Osteocyte (in vitro differentiated cells): ENCODE measurements around the gene M6PR. TPM values are rescaled to one million over a fixed set of nuclear protein-coding genes. Genes with fewer than 3 reads are reported as not detected.
"Not testable (repeated sequence)": the region's sequence is repeated elsewhere in the genome, so short reads cannot be mapped to it uniquely, and the experiment has no call there.

ENCODE experiments used
- DNase-seq: peaks from one replicate; pipeline ENCODE4 v3.0.0; 2021; ENCODE audit warnings: mixed read lengths; ENCODE audit not compliant: unreplicated experiment; ENCODE audit errors: extremely low spot score
- H3K27ac Mint-ChIP-seq: one replicate; pipeline ENCODE4 v1.8.0; 2021; ENCODE audit warnings: mild to moderate bottlenecking, mixed read lengths; ENCODE audit not compliant: unreplicated experiment
- H3K27me3 Mint-ChIP-seq: one replicate; pipeline ENCODE4 v1.8.0; 2021; ENCODE audit warnings: mixed read lengths; ENCODE audit not compliant: unreplicated experiment
- H3K36me3 Mint-ChIP-seq: one replicate; pipeline ENCODE4 v1.8.0; 2021; ENCODE audit warnings: mixed read lengths; ENCODE audit not compliant: unreplicated experiment
- H3K4me1 Mint-ChIP-seq: one replicate; pipeline ENCODE4 v1.8.0; 2021; ENCODE audit warnings: mixed read lengths; ENCODE audit not compliant: unreplicated experiment
- H3K4me3 Mint-ChIP-seq: one replicate; pipeline ENCODE4 v1.8.0; 2021; ENCODE audit warnings: mild to moderate bottlenecking, moderate library complexity, mixed read lengths; ENCODE audit not compliant: unreplicated experiment
- H3K9me3 Mint-ChIP-seq: one replicate; pipeline ENCODE4 v1.8.0; 2021; ENCODE audit warnings: mixed read lengths; ENCODE audit not compliant: unreplicated experiment
- total RNA-seq: library from RNA; stranded (reverse); gene quantifications from 2 replicates; pipeline ENCODE4 v1.2.1, GENCODE V29; 2021
- TF ChIP-seq, protein P1 (sequence below): fragments of 200-600 bp; sonication (generic); IDR thresholded peaks from 2 replicates; pipeline ENCODE4 v1.5.0; 2021; ENCODE audit warnings: antibody characterized with exemption, mild to moderate bottlenecking, moderate library complexity

M6PR gene
- total RNA-seq, 1 donor from 2014 or later = 126 TPM

DNA sequence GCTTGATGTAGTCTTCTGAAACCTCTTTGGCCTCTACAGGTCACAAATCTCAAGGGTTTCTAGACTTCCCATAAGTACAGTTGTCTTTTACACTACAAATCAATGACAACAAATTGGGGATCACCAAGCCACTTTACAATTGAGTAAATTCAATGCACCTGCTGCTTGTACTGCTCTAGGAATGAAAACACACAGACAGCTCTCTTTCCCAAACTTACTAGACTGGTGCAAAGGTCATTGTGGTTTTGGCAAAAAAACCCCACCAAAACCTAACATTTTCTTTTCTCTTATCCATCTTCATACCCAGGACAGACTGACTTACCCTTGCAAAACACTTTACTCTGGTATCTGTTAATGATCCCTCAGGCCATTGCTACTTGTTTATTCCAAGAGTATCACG, 2.7 kb downstream of the M6PR start:
- peaks cover 21% of the 10 kb centered on the region for H3K36me3 Mint-ChIP-seq
- H3K4me1 Mint-ChIP-seq = peaks cover 28% of the 10 kb centered on the region
- no peak overlapping the region for H3K27ac Mint-ChIP-seq
- H3K9me3 Mint-ChIP-seq = no peaks in the 10 kb centered on the region
- H3K27me3 Mint-ChIP-seq = no peaks in the 10 kb centered on the region
- TF ChIP-seq, protein P1, sequence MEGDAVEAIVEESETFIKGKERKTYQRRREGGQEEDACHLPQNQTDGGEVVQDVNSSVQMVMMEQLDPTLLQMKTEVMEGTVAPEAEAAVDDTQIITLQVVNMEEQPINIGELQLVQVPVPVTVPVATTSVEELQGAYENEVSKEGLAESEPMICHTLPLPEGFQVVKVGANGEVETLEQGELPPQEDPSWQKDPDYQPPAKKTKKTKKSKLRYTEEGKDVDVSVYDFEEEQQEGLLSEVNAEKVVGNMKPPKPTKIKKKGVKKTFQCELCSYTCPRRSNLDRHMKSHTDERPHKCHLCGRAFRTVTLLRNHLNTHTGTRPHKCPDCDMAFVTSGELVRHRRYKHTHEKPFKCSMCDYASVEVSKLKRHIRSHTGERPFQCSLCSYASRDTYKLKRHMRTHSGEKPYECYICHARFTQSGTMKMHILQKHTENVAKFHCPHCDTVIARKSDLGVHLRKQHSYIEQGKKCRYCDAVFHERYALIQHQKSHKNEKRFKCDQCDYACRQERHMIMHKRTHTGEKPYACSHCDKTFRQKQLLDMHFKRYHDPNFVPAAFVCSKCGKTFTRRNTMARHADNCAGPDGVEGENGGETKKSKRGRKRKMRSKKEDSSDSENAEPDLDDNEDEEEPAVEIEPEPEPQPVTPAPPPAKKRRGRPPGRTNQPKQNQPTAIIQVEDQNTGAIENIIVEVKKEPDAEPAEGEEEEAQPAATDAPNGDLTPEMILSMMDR = no peak
- H3K4me3 Mint-ChIP-seq = no peak overlapping the region
- DNase-seq = no peak

DNA sequence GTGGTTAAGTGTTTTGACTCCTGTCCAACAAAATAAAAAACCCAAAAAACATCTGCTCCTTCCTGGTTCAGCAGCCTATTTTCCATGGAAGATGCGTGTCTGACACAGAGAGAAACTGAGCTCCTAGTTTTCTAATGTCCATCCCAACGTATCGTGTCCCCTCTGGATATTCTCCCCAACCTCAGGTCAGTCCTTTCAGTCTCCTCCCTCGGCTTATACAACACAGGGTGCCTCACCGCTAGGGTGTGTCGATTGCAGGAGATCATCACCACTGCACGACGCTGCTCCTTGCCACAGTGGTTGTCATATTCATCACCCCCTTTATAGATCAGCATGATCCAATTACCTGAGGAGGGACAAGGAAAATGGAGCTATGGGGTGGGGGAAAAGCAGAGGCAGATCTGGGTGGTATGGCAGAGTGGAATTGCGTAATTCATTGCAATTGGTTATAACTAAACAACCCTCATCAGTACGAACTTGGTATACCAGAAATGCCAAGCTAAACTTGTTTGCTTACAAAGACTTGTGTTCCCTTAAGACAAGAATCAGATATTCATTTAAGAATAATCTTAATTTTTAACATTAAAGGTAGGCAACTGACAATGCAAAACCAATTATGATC, 5.8 kb downstream of the M6PR start:
- H3K27ac Mint-ChIP-seq = no peak overlapping the region
- TF ChIP-seq, protein P1 = no peak
- DNase-seq = no peak
- H3K9me3 Mint-ChIP-seq = no peaks in the 10 kb centered on the region
- peaks cover 28% of the 10 kb centered on the region for H3K36me3 Mint-ChIP-seq
- peaks cover 16% of the 10 kb centered on the region for H3K4me1 Mint-ChIP-seq
- H3K27me3 Mint-ChIP-seq = no peaks in the 10 kb centered on the region
- H3K4me3 Mint-ChIP-seq = no peak overlapping the region

DNA sequence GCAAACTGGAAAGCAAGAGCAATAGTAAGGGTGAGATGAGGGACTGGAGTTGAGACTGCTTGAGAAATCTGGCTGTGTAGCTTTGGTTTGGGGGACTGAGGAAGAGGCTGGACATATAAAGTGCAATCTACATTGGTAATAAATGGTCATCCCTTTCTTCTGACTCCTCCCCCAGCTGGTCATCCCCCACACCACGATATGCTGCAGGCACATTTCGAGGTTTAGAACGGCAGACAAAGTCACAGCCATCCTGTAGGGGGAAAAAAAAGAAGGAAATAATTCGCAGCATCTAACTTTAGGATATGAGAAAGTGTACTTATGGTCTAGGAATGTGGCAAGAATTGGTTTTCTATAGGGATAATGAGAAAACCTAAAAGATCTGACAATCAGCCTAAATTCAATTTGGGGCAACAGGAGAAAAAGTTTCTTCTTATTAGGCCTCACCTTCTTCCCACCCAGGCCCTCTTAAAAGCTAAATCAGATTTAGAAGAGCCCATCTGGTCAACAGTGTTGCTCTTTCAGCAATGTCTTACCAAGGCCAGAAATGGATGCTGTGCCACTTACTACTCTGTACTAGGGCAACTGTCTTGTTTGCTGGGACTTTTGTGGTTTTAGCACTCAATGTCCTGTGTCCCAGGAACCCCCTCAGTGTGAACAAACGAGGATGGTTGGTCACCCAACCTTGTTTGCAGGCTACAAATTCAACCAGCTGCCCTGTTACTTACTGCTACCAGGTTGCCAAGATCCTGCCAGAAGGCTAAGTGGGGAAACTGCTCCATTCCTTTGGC, 7.6 kb downstream of the M6PR start:
- Mint-ChIP-seq H3K36me3 (peaks cover 35% of the 10 kb centered on the region), H3K9me3 (no peaks in the 10 kb centered on the region), H3K4me3 (no peak overlapping the region), H3K4me1 (peaks cover 2% of the 10 kb centered on the region), H3K27ac (no peak overlapping the region), H3K27me3 (no peaks in the 10 kb centered on the region)
- DNase-seq = no peak
- TF ChIP-seq, protein P1 = no peak

DNA sequence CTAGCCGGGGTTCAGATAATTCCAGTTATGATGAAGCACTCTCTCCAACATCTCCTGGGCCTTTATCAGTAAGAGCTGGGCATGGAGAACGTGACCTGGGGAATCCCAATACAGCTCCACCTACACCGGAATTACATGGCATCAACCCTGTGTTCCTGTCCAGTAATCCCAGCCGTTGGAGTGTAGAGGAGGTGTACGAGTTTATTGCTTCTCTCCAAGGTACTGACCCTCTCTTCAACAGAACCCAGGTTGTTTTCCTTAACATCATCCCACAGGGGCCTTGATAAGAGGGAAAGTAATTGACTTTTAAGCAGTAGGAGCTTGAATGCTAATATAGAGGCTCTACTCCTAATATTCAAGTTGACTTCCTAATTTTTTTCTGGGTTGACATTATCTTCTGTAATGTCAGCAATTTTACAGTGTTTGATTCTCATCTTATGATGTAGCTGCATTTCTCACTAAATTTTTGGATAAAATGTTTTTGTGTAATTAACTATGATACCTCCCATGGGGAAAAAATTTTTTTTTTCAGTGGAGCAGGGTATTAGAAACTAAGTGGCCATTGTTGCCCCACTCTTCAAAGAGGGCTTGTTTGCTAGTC, 11.5 kb downstream of the M6PR start:
- H3K27me3 Mint-ChIP-seq, H3K27ac Mint-ChIP-seq: not testable (repeated sequence)
- peaks cover 46% of the 10 kb centered on the region for H3K36me3 Mint-ChIP-seq

DNA sequence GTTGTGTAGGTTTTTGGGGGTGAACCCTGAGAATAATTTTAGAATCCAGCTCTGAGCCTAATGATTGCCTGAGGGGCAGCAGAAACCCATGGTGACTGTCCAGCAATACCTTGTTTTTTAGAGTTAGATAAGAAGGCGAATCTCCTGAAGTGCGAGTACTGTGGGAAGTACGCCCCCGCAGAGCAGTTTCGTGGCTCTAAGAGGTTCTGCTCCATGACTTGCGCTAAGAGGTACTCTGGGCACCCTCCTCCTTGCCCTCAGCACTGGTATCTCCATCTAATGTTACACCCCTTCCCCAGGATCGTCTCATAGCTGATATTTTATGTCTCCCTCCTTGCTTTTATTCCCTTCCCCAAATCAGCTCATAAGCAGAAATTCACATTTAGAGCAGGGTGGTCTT, 12.7 kb downstream of the M6PR start:
- Mint-ChIP-seq H3K4me1 (no peaks in the 10 kb centered on the region), H3K27me3 (no peaks in the 10 kb centered on the region), H3K9me3 (no peaks in the 10 kb centered on the region), H3K36me3 (peaks cover 39% of the 10 kb centered on the region), H3K27ac (no peak overlapping the region), H3K4me3 (no peak overlapping the region)
- TF ChIP-seq, protein P1 = no peak
- no peak for DNase-seq

More for the DNA sequence above, 11.5 kb downstream of the M6PR start:
- H3K4me3 Mint-ChIP-seq, H3K9me3 Mint-ChIP-seq, DNase-seq, H3K4me1 Mint-ChIP-seq: not testable (repeated sequence)

DNA sequence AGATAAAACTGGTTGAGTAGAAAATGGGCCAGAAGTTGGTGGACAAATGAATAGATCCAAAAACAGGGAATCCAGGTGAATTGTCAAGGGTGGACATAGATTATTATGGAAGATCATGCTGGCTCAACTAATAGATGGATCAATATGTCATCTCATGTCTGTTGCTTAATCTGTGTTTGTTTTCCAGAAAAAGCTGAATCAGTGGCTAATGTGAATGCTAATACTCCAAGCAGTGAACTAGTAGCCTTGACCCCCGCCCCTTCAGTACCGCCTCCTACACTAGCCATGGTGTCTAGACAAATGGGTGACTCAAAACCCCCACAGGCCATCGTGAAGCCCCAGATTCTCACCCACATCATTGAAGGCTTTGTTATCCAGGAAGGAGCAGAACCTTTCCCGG, 15.4 kb downstream of the M6PR start:
- not testable (repeated sequence) for H3K4me1 Mint-ChIP-seq

DNA sequence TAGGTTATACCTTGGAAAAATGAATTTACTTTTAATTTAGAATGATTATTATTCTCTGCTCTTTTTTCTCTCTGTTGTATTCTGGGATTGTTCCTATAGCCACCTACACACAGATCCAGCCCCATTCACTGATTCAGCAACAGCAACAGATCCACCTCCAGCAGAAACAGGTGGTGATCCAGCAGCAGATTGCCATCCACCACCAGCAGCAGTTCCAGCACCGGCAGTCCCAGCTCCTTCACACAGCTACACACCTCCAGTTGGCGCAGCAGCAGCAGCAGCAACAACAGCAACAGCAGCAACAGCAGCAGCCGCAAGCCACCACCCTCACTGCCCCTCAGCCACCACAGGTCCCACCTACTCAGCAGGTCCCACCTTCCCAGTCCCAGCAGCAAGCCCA, 17.0 kb downstream of the M6PR start:
- H3K4me3 Mint-ChIP-seq, H3K9me3 Mint-ChIP-seq, H3K27me3 Mint-ChIP-seq, H3K4me1 Mint-ChIP-seq, H3K27ac Mint-ChIP-seq, DNase-seq: not testable (repeated sequence)
- peaks cover 36% of the 10 kb centered on the region for H3K36me3 Mint-ChIP-seq

More for the DNA sequence above, 15.4 kb downstream of the M6PR start:
- not testable (repeated sequence) for H3K9me3 Mint-ChIP-seq, DNase-seq, H3K27me3 Mint-ChIP-seq, H3K4me3 Mint-ChIP-seq, H3K27ac Mint-ChIP-seq
- H3K36me3 Mint-ChIP-seq = peaks cover 39% of the 10 kb centered on the region

DNA sequence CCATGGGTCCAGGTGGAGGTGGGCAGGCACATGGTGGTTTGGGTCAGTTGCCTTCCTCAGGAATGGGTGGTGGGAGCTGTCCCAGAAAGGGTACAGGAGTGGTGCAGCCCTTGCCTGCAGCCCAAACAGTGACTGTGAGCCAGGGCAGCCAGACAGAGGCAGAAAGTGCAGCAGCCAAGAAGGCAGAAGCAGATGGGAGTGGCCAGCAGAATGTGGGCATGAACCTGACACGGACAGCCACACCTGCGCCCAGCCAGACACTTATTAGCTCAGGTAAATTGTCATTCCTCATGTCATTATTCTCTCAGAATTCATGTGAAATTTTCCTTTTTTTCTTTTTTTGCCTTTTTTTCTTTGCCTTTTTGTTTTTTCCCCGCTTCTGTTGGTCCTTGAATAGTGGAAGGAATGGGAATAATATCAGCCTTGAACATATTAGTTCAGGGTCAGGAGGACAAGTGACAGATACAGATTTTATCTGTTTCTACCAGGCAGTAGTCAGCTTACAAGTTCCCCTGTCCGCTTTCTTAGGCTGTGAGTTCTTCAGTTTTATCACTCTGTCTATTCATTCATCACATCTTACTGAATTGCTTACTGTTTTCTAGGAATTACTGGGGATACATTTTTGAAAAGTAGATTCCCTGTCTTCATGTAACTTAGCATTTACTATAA, 18.7 kb downstream of the M6PR start:
- not testable (repeated sequence) for H3K4me1 Mint-ChIP-seq, DNase-seq, H3K27me3 Mint-ChIP-seq, H3K9me3 Mint-ChIP-seq, H3K4me3 Mint-ChIP-seq, H3K27ac Mint-ChIP-seq
- peaks cover 24% of the 10 kb centered on the region for H3K36me3 Mint-ChIP-seq
